VCaP (cell line): Measurements from ENCODE around the gene TUBE1.

Source experiments
- H3K27ac ChIP-seq: fragments of 450-650 bp; 2 replicates; pipeline ENCODE4 v1.5.1; 2017
- TF ChIP-seq, protein P1 (sequence below): fragments of 450-650 bp; conservative IDR thresholded peaks from 2 replicates; pipeline ENCODE4 v1.5.1; 2017; ENCODE audit warnings: mild to moderate bottlenecking, moderate library complexity

Gene TUBE1

GRCh38 chr6:112096901-112097300 is 9.6 kb upstream of the TUBE1 start:
- TF ChIP-seq, protein P1, sequence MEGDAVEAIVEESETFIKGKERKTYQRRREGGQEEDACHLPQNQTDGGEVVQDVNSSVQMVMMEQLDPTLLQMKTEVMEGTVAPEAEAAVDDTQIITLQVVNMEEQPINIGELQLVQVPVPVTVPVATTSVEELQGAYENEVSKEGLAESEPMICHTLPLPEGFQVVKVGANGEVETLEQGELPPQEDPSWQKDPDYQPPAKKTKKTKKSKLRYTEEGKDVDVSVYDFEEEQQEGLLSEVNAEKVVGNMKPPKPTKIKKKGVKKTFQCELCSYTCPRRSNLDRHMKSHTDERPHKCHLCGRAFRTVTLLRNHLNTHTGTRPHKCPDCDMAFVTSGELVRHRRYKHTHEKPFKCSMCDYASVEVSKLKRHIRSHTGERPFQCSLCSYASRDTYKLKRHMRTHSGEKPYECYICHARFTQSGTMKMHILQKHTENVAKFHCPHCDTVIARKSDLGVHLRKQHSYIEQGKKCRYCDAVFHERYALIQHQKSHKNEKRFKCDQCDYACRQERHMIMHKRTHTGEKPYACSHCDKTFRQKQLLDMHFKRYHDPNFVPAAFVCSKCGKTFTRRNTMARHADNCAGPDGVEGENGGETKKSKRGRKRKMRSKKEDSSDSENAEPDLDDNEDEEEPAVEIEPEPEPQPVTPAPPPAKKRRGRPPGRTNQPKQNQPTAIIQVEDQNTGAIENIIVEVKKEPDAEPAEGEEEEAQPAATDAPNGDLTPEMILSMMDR: no peak

DNA sequence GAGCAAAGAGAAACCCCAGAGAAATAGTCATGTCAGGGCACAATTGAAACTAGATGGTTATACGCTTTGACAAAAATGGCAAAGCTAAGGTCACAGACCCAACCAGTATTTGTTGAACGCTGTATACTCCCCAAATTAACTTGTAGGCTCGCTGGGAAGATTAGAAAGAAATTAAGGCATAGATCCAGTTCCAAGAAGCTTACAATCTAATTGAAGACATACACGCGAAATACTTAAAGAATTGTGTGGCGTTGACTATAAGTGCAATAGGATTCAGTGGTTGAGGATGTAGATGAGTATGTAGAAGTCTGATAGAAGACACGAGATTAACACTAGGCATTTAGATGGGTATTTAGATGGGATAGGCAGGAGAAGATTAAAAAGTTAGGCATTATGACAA is 634 bp upstream of the TUBE1 start:
- TF ChIP-seq, protein P1: no peak
- H3K27ac ChIP-seq: peak overlapping the region; percentile 80

More at GRCh38 chr6:112096901-112097300, 9.6 kb upstream of the TUBE1 start:
- H3K27ac ChIP-seq: no peak overlapping the region

GRCh38 chr6:112086744-112087135 is 542 bp downstream of the TUBE1 start:
- TF ChIP-seq, protein P1: peak; percentile 32
- peak overlapping the region; percentile 80 for H3K27ac ChIP-seq

DNA sequence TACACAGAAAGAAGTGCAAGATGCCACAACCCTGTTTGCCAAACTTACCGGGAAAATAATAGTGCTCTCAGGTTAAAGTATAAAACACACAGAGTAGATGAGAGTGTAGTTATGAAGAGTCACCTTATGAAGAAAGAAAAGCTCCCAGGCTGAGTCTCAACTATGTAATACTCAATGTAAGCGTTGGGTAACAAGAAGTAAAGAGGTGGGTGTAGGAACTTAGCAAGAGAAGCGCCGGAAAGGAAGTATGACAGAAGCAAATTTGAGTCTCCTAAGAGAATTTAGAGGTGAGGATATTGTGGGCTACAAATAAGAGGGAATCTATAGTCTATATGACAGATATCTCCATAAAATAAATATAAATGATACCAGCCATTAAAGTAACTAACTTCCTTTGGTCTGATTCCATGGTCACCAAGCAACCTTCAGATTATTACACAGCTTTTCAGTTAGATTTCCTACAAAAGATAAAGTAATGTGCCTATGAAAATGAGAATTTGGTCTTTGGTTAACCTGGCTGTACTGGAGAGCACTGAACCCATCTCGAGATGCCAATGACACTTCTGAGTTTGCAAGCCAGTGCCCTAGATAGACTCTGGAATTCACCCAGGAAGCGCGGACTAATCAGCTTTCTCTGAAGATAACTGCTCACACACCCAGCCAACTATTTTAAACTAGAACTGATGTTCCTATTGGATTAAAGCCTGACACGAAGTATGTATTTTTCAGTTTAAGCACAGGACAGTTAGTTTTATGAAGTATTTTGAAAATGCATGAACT is 1.8 kb downstream of the TUBE1 start:
- TF ChIP-seq, protein P1: no peak
- no peak overlapping the region for H3K27ac ChIP-seq

DNA sequence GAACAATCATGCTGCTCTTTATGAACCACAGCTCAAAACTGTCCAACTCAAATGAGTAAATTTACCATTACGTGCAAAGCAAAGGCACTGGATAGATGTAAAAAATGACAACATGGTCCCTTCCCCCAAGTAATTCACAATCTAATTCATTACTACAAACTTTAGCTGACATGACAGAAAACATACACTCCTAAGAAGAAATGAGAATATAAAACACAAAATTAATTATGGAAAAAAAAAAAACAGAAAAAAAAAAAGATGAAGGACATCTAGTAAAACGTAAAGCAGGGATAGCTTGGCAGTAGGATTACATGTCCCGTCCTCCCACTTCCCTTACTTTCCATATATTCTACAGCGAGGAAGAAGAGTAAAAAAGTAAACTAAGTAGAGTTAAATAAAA is 5.7 kb downstream of the TUBE1 start:
- TF ChIP-seq, protein P1: no peak
- no peak overlapping the region for H3K27ac ChIP-seq

GRCh38 chr6:112066606-112067005 is 20.7 kb downstream of the TUBE1 start:
- H3K27ac ChIP-seq: no peak overlapping the region
- TF ChIP-seq, protein P1: no peak

GRCh38 chr6:112065426-112065986 is 21.8 kb downstream of the TUBE1 start:
- TF ChIP-seq, protein P1: no peak
- H3K27ac ChIP-seq: no peak overlapping the region
